HG03575 (cell line): ENCODE measurements around the gene KRTAP5-11.
"Not testable (repeated sequence)": the region's sequence is repeated elsewhere in the genome, so short reads cannot be mapped to it uniquely, and the experiment has no call there.

ENCODE experiments used
- ATAC-seq: cut with Tn5 transposase; IDR thresholded peaks from one replicate; pipeline ENCODE4 v1.9.1; 2021; ENCODE audit not compliant: unreplicated experiment, insufficient number of reproducible peaks, low FRiP score; ENCODE audit errors: extremely low read depth

The KRTAP5-11 gene

DNA sequence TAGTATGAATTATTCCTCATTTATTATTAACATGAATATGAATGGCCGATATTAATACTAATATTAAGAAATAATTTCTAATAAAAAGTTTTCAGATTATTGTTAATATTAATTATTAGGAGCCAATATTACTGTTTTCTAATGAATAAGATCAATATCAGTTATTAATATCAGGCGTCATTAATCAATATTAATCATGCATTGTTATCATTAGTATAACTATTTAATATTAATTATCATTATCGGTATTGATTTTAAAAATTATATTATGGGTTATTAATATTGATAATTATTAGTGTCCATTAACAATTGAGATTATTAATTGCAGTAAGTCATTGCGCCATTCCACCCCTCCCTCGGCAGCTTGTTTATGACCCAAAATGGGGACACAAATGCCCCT is 3.0 kb upstream of the KRTAP5-11 start:
- ATAC-seq, result not testable (repeated sequence)

DNA sequence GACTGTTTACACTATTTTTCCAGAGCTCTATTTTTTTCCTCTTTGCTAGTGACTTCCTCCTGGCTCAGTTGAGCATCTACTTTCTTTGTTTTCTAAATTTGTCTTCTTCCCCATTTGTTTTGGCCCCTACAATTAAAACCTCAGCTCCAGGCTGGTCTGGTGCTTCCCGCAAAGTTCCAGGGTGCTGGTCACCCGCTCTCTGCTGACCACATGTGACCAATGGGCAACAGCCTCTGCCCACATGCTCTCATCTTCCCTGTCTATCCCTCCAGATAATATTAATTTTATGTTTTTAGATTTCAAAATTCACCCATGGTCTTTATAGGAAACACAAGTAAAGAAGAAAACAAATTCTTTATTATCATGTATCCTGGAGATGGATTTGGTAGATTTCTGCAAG is 294 bp upstream of the KRTAP5-11 start:
- ATAC-seq, result not testable (repeated sequence)

DNA sequence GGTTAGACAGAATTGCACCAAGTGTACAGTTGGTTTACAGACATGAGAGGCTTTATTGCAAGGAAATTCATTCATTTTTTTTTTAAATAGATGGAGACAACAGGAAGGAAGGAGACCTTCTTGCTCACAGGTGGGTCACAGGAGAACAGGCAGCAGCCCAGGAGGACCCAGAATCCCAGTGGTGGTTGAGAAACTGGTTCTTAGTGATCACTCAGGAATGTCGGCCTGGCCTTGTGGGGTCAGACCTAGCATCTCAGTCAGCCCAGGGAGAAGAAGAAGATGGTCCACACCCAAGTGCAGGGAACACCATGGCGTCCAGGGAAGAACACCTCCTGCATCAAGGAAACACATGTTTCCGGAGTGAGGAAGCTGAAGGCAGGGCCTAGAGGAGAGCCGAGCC is 849 bp downstream of the KRTAP5-11 start:
- ATAC-seq, result no peak

DNA sequence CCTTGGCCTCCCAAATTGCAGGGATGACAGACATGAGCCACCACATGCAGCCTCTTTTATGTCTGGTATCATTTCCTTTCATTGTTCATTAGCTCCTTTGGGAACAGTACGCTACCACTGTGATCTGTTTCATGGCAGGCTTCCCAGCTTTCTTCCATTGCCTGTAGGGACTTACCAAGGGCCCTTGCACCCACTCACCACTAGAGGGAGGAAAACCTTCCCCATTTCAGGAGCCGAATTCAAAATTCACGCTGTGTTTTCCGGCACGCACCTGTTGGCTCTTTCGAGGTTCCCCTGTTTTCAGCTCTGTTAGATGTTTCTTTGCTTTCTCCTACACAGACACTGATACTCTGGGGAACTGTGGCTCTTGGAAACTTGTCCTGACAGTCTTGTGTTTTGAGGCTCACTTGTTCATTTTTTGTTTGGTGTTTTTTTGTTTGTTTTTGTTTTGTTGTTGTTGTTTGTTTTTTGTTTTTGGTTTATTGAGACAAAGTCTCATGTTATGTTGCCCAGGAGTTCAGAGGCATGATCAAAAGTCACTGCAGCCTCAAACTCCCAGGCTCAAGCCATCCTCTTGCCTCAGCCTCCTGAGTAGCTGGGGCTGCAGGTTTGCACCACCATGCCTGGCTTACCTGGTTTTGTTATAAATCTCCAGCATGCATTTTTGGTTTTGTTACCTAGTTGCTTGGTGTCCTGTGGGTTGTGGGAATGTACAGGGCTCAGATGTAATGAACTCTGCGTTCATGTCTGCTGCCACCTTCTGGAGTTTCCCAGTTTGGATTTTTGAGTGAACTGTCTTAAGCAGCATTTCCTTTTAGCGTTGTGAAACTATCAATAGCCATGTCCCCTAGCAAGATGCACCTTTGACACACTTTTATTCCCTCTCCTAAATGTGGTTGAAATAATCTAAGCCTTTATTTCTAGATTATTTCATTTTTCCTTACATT is 2.3 kb downstream of the KRTAP5-11 start:
- no peak for ATAC-seq

DNA sequence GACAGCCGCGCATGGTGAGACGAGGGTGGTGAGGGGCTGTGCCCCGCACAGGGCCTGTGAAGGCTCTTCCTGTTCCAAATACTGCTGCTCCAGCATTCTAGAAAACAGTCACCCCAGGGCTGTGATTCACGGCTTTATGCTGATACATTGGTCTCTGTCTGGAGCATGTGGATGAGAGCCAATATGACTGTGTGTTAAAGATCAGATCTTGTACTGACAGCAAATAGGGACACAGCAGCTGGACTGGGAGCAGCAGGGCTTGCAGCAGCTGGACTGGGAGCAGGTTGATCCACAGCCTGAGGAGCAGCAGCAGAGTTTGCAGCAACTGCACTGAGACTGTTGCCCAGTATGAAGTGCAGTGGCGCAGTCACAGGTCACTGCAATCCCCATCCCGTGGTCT is 3.2 kb downstream of the KRTAP5-11 start:
- not testable (repeated sequence) for ATAC-seq

DNA sequence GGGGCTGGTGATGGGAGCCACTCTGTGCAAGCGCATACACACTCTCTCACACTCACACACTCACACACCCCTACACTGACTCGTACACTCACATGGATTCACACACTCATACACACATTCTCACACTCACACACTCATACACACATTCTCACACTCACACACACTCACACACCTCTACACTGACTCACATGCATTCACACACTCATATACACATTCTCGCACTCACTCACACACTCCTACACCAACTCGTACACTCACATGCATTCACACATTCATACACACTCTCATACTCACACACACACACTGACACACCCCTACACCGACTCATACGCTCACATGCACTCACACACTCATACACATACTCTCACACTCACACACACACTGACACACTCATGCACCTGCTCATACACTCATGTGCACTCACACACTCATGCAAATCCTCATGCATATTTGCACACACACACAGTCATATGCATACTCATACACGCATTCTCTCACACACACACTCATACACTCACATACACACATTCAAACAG is 5.1 kb downstream of the KRTAP5-11 start:
- ATAC-seq, result no peak

DNA sequence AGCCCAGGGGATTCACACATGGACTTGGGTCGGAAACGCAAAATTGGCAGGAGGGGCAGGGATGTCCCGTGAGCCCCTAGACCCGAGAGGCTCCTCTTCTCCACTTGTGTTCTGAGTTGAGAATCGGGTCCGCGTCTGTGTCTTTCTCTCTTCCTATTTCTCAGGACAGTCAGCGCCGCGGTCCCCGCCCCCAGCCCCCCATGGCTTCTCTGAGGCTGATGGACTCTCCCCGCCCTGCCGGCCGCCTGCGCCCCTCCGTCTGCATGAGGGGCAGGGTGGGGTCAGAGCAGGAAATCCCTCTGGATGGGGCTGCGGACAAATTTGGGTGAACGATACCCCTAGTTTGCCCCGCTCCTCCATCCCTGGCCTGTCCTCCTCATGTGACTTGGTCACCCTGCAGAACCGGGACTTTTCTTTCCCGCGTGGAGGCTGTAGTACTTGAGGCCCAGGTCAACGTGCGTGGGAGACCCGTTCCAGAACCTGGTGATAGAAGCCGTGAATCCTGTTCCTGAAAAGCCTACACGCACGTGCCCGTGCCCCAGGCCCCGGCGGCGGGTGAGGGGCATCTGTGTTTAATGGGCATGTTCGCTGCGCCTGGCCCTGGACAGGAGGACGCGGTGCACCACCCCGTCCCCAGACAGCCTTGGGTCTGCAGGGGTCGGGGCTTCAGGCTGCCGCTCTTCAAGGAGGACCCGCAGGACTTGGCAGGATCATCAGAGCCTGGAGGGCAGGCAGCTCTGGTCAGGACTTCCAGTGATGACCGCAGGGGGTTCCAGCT is 5.8 kb downstream of the KRTAP5-11 start:
- ATAC-seq, result not testable (repeated sequence)

DNA sequence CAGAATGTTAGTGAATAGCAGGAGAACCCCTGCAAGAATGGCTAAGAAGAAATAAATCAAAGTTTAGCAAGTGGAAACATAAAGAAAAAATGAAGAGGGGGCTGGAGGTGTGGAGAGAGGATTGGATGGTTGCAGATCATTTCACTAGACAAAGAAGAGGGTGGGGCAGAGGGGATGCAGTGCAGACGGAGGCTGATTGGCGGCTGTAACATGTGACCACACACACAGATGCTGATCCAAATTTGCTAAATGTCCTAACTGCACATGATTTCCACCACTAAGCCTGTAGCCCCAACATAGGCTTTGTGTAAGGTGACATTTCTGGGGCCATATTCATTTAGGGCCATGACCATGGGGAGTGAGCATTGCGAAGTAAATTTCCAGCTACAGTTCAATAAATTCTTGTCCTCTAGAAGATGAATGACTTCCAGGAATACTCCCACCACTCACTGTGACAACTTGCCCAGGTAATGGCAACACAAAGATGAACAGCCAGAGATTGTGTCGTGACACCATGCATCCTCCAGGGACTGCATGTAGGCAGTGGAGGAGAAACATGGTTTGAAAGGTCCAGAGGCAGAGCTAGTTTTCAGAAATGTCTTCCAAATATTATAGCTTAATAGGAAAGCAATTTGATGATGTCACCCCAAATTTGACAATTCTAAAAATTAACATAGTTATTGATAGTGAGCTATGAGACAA is 6.8 kb downstream of the KRTAP5-11 start:
- no peak for ATAC-seq

DNA sequence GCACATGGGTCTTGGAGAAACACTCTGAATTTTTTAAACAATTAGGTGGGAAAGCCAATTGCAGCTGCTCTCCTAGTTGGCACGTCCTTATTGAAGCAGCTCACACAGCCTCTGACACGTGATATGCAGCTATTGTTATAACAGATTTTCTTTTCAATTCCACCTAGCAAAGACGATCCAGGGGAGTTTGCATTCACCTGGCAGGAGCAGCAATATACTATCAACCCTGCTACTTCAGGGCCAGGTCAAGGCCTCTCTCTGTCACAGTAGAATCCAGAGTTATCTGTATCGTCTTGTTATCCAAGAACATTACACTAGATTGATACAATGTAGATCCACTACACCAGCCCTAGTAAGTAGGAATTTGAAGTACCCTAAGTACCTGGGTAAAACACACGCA is 8.3 kb downstream of the KRTAP5-11 start:
- no peak for ATAC-seq

DNA sequence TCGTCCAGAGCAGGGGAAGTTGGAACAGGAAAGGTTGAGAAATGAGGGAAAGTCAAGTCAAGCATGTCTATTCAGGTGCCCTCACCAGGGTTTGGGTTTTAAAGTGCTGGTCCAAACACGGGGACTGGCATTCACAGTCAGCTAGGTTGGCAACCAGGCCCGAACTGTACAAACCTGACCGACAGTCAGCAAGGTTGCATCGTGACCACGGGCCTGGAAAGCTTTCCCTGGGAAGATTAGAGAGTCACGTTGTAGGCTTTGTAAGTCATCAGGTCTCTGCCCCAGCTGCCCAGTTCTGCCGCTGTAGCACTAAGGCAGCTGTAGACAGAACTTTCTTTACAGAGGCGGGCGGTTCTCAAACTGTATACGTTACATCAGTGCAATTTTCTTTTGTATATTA is 9.9 kb downstream of the KRTAP5-11 start:
- ATAC-seq, result no peak

DNA sequence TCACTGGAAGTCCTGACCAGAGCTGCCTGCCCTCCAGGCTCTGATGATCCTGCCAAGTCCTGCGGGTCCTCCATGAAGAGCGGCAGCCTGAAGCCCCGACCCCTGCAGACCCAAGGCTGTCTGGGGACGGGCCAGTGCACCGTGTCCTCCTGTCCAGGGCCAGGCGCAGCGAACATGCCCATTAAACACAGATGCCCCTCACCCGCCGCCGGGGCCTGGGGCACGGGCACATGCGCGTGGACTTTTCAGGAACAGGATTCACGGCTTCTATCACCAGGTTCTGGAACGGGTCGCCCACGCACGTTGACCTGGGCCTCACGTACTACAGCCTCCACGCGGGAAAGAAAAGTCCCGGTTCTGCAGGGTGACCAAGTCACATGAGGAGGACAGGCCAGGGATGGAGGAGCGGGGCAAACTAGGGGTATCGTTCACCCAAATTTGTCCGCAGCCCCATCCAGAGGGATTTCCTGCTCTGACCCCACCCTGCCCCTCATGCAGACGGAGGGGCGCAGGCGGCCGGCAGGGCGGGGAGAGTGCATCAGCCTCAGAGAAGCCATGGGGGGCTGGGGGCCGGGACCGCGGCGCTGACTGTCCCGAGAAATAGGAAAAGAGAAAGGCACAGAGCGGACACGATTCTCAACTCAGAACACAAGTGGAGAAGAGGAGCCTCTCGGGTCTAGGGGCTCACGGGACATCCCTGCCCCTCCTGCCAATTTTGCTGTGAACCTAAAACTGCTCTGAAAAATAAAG is 11.4 kb downstream of the KRTAP5-11 start:
- ATAC-seq, result not testable (repeated sequence)

DNA sequence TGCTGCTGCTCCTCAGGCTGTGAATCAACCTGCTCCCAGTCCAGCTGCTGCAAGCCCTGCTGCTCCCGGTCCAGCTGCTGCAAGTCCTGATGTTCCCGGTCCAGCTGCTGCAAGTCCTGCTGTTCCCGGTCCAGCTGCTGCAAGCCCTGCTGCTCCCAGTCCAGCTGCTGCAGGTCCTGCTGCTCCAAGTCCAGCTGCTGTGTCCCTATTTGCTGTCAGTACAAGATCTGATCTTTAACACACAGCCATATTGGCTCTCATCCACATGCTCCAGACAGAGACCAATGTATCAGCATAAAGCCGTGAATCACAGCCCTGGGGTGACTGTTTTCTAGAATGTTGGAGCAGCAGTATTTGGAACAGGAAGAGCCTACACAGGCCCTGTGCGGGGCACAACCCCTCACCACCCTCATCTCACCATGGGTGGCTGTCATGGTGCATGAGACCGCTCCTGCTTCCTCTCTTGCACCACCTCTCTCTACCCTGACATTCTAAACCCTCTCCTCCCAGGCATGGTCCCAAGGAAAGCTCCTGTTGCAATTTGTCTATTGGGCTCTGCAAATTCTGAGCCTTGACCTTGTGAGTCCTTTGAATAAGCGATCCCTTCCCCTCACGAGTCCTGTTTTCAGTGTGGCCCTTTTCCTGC is 13.8 kb downstream of the KRTAP5-11 start:
- no peak for ATAC-seq

DNA sequence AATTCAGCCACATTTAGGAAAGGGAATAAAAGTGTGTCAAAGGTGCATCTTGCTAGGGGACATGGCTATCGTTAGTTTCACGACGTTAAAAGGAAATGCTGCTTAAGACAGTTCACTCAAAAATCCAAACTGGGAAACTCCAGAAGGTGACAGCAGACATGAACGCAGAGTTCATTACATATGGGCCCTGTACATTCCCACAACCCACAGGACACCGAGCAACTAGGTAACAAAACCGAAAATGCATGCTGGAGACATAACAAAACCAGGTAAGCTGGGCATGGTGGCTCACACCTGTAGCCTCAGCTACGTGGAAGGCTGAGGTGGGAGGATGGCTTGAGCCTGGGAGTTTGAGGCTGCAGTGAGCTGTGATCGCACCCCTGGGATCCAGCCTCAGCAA is 15.0 kb downstream of the KRTAP5-11 start:
- ATAC-seq, result not testable (repeated sequence)

DNA sequence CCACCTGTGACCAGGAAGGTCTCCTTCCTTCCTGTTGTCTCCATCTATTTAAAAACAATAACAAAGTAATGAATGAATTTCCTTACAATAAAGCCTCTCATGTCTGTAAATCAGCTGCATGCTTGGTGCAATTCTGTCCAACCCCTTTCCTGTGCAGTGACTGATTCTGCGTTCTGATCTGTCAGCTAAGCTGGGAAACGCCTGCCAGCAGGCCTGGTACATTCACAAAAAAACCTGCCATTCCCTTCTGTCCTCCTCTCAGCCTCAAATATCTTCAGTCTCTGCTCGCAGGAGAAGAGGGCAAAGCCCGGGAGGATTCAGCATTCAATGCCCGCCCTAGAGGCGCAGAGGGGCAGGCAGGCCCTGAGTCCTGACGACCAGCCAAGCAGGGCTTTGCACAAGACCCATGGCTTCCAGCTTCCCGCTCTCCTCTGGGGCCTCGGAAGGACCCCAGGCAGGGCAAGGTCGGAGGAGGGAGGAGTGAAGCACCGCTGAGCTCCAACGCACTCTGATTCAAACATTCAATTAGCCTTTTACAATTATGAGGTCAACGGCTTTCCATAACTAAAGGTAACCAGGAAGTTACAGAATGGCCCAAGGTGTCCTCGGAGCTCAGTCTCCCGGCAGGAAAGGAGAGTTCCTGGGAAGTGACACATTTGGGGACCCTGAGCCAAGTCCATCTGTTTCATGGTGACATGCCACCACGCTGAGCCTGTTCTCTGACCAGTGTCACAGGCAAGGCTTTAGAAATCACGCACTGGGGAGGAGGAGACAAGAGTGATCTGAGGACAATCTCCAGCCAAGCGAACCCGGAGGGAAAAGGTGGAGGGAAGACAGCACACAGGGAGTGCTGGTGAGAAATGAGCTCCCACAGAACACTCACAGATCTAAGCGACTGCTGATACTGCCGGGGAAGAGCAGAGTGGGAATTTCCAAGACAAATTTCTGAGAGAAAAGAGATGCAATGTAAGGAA is 15.8 kb downstream of the KRTAP5-11 start:
- ATAC-seq, result not testable (repeated sequence)

DNA sequence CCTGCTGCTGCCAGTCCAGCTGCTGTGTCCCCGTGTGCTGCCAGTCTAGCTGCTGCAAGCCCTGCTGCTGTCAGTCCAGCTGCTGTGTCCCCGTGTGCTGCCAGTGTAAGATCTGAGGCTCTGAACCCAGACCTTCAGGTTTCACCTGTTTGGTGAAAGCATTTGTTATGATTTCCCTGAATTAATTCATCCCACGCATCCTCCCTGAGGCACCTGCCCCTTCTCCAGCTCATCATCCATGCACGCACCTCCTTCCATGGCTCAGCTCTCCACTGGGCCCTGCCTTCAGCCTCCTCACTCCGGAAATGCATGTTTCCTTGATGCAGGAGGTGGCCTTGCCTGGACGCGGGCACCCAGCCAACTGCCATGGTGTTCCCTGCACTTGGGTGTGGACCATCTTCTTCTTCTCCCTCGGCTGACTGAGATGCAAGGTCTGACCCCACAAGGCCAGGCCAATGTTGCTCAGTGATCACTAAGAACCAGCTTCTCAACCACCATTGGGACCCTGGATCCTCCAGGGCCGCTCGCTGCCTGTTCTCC is 16.5 kb downstream of the KRTAP5-11 start:
- no peak for ATAC-seq

DNA sequence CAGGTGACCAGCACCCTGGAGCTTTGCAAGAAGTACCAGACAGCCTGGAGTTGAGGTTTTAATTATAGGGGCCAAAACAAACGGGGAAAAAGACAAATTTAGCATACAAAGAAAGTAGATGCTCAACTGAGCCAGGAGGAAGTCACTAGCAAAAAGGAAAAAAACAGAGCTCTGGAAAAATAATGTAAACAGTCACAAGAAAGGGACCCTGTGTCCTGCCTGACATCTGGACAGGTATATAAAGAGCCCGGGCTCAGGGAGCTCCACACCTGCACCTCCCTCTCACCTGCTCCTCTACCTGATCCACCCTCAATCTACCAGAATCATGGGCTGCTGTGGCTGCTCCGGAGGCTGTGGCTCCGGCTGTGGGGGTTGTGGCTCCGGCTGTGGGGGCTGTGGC is 17.4 kb downstream of the KRTAP5-11 start, which contains the start of gene KRTAP5-10:
TSS of gene KRTAP5-10 (plus strand) at position 301 of the 400 bp plus-strand sequence. CDS start at position 326, 25 bp downstream.
- no peak for ATAC-seq

DNA sequence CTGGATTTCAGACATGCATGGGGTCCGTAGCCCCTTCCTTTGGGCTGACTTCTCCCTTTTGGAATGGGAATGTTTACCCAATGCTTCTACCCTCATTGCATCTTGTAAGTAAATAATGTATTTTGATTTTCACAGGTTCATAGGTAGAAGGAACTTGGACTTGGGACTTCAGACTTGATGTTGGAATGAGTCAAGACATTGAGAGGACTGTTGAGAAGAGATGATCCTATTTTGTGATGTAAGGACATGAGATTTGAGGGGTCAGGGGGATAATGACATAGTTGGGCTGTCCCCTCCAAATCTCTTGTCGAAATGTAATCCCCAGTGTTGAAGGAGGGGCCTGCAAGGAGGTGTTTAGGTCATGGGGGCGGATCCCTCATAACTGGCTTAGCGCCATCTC is 18.2 kb downstream of the KRTAP5-11 start:
- no peak for ATAC-seq
